GM19238 (cell line): ENCODE measurements around the gene SERTM1.

Experiments
- DNase-seq: peaks from one replicate; pipeline ENCODE4 v3.0.0; 2011; ENCODE audit warnings: low spot score; ENCODE audit not compliant: insufficient read length

The SERTM1 gene

DNA sequence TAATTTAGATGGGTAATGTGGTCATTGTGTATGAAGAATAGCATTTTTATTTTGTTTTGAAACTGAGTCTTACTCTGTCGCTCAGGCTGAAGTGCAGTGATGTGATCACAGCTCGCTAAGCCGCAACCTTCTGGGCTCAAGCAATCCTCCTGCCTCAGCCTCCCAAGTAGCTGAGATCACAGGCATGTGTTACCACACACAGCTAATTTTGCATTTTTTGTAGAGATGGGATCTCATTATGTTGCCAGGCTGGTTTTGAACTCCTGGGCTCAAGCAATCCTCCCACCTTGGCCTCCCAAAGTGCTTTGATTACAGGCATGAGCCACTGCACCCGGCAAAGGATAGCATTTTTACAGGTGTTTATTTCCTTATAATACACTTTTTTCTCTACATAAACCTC, 36.6 kb downstream of the SERTM1 start:
- no peak for DNase-seq

DNA sequence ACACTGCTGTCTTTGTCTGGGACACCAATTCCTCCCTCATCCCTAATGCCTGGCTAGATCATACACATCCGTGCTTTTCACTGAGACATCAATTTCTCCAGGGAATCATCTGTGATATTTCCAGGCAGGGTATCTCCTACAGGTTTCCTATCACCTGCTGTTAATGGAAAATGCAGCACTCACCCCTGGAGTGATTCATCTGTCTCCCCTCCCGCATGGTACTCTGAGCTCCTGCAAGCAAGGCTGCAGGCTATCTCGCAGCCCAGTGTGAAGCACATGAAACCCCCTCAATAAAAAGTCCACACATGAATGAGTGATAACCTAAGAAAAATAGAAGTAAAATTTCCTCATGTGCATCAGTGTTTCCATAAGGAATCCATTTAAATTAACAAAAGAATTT, 38.5 kb downstream of the SERTM1 start:
- DNase-seq = no peak

DNA sequence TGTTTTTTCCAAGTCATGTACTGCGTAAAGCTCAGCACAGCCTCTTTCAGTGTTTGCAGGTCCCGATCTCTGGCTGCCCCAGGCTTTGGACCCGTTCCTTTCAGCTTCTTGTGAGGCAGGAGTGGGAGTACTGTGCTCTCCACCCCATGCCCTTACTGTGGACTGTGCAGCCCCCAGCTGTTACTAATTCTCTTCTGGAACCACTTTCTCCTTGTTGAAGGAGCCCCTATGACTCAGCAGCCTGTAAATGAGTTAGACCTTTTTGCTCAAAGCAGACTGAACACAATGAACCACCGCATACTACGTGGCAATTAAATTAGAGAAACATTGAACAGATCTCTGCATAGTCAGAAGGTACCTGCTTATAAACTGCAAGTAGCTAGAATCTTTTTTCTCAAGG, 39.0 kb downstream of the SERTM1 start:
- DNase-seq = no peak

DNA sequence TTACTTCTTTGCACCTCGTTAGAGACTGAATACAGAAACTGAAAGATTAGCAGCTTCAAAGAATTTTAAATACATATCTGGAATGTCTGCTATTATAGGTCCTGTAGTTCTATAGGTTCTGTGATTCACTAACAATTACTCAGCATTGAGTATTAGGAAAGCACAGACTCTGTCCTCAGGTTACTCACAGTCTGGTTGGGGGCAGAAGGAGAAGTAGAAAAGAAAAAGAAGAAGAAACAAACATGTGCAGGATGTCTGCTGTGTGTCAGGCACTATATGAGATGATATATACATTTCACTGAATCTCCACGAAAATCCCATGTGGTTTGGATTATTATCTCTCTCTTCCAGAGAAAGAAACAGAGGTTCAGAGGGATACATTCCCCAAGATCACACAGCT, 40.1 kb downstream of the SERTM1 start:
- DNase-seq = no peak

DNA sequence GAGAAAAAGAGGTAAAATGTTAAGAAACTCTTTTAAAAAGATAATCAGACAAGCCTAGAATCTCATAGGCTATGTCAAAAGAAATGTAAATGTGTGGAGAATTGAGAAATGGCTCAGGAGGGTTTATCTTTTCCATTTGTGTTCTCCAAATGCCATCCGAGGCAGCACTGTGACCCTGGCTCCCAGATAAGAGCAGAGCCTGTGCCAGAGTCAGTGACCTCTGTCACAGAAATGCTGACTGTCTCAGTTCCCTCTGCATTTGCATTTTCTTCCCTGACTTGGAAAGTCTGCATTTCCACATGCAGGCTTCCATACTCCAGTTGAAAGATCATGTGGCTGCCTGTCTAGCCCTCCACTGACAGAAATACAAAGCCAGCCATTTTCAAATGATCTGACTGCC, 42.0 kb downstream of the SERTM1 start:
- DNase-seq = no peak

DNA sequence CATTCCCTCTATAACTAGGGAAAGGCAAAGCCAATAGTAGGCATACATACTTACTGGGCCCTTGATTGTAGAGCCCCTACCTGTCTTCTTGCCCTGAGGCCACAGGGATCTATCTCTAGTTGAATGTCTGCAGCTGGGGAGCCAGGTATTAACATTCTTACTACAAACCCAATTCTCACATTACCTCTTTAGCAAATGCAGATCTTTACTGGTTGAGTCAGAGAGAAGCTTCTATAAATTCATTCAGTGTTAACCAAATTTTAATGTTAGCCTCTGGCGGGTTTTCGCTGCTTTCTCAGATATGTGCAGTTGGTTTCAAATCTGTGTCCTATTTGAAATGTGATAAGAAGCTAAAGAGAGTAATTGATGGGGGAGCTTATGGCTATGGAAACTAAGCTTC, 43.2 kb downstream of the SERTM1 start:
- no peak for DNase-seq

DNA sequence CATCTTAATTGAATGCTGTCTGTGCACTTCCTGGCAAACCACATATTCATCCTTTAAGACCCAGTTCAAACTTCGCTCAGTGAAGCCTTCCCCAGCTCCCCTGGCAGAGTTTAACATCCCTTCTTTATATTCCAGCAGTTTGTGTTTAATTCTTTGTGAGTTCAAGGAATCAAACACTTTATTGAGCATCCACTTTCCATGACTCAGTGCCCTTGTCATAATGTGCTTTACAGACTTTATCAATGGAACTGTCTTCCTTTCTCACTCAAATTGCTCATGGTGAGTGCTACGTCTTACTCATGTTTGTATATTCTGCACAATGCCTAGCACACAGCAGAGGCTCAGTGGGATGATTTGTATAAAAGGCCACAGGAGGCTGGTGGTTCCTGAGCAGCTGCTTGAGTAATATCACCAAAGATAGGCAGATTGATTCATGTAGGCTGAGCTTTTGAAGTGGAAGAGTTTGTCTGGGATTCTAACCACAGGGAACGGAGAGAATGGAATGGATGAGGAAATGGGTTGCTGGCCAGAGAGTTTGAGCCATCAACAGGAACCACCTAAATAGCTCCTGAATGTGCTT, 44.2 kb downstream of the SERTM1 start:
- DNase-seq = no peak

DNA sequence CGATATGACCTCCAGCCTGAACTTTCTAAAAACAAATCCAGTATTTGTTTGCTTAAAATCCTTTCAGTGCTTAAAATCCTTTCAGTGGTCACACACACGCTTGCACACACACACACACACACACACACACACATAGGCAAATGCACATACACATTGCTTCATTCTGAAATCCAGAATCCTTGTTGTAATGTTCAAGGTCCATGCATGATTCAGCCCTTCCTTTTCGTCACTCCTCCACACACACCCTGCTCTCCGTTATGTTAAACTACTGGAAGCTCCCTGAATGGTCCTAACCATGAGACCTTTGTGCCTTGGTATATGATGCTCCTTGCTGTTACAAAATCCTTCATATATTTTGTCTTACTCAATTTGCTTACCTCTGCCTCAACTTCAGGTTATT, 44.9 kb downstream of the SERTM1 start:
- DNase-seq = no peak

DNA sequence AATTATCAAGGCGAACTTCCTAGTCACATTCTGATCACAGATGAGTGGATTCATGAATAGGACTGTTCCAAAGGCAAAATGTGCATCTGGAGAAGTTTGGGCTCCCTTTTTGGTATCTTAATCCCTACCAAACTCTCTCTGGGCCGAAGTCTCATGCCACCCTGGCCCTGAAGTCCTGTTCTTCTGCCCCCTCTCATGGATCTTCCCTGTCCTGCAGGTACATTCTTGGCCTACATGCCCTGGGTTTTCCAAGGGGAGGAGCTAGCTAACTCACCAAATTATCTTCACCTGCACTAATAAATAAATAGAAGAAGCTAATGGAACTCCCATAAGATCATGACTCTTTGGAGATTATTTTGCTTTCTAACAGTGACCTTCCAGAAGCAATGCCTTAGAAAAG, 50.3 kb downstream of the SERTM1 start:
- DNase-seq = no peak

DNA sequence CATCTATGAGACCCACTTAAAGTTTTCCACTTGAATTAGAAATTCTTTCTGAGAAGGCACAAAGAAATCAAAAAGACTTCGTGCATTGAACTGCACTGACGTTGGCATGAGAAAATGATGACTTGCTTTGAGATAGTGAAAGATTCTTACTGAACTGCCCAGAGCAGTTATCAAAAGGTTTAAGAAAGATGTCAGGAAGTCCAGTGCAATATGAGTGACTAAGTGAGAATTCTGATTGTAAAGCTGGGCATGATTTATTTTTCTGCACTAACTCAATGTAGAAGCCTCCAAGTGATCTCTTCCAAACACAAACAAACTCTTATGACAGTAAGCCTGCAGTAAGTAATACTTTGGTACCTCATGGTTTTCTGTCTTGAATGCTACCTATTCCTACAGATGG, 52.1 kb downstream of the SERTM1 start:
- DNase-seq = no peak

DNA sequence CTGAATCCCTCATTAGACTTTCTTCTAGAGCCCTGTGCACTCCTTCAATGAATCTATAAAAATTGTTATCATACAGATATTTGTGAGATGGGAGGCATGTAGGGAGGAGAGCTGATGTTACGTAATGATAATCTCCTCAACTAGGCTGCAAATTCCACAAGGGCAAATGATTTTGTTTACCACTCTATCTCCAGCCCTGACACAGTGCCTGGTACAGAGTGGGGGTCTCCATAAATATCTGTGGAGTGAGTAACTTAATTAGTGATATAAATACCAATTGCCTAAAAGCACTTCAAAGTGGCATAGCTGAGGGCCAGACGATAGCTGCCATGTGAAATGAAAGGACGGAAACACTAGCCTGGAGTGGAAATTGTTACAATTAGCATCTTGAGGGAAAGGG, 54.2 kb downstream of the SERTM1 start:
- DNase-seq = no peak

DNA sequence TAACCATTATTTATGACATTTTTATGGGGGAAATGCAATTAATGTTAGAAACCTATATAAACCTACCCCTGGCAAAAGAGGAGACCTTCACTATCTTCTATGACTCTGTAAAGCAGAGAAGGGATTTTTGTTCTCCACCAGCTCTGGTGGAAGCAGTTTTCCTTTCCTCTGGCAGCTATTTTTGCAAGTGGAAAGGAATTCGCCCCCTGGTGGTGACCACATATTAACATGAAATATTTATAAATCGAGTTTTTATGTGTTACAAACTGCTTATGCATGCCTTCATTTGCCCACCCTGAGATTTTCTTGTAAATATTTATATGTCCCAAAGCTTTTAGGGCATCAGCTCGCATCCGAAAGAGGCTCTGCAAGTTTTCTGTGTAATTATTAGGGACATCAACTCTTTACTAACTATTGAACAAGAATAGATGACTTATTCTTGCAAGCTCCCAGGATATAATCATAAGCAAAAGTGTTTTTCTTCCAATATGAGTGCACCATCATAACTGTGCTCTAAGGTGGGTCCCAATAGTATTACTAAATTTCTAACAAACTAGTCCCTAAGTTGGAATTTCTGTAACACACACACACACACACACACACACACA, 62.4 kb downstream of the SERTM1 start:
- DNase-seq = peak; percentile 2

DNA sequence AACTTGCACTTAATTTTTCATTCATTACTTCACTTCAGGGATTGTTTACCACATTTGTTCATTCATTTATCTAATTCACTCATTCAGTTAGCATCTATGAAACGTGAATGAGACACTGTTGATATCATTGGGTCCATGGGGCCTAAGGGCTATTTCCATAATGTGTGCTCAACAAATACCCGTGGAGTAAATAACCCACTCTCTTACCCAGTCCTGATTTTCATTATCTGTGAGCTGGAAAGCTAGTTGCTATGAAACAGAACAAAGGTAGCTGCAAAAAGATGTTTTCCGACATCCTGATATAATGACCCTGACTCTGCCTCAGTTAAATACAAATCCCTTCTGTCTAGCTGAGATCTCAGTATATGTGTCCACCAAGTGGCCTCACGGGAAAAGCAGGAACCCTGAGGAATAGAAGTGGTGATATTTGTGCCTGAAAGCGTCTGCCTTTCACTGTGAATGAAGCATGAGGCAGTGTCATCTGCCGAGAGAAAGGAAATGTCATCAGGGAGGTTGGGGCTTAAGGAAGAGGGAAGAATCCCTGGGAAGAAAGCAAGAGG, 63.8 kb downstream of the SERTM1 start:
- no peak for DNase-seq

DNA sequence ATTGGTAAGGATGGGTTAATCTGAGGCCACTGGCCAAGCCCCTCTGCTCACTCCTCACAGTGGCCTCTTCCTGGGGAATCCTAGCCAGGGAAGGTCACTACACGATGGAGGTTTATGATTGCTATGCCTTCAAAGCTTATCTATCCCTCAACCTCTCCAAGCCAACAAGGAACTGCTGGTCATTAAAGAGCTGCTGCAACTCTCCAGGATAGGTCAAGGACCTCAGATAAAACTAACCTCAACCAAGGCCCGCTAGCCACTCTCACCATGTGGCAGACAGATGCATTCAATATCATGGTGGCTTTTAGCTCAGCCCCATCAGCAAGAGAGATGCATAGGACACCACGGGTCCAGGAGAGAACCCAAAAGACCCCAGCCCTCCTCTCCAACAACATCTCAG, 71.6 kb downstream of the SERTM1 start:
- DNase-seq = no peak

DNA sequence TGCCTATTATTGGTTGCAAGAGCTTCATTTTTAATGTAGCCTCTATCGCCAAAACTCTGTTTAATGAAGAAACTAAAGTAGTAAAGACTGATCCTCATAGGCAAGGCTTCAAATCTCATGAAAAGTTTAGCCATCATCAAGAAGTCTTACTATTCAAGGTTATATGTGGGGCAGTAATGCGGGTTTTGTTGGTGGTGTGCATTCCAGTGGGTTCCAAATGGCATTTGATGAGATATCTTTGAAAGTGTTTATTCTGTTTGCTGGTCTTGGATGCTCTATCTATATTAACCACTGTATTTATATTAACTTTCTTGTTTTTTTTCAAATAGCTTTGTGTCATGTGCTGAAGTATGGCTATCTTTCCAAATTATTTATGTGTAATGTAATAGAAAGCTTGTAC, 72.2 kb downstream of the SERTM1 start:
- DNase-seq = no peak
